Dedifferentiated amniotic fluid mesenchymal stem cell (primary cell): ENCODE data around the gene BRIP1.

Experiments
- DNase-seq: peaks from one replicate; pipeline ENCODE4 v3.0.0-alpha.2; 2016; ENCODE audit errors: extremely low spot score

Gene BRIP1

DNA sequence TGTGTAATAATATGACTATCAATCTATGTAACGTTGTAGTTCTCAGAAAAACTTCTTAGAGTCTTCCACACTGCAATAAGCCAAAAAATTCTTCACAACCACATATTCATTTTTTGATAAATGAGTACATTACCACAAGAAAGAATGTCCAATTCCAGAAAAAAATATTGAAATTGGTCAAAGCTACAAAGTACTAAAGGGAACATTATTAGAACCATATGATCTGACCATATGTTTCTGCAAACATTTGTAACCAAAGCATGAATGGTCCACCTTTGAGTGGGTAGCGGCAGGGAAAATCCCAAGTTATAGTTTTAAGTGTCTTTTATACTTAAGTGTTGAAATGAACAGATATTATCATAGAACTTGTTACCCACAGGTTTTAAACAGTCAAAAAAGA is 200.6 kb downstream of the BRIP1 start:
- no peak for DNase-seq

DNA sequence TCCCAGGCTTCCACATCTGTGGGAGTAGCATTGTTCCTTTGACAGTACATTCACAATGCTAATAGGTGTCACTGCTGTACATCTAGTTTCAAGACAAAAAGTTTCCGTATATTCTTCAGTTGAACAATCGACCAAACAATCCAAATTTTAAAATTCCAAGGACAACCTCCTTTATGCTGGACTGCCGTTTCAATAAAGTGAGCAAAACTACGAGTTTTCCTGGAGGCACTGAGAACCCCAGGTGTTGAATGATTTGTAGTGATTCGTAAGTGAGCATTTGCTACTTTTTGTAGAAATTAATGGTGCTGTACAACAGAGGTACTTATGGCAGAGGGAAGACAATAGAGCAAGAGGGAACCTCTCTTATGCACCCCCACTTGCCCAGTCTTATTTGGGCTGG is 201.1 kb downstream of the BRIP1 start:
- DNase-seq, result no peak

DNA sequence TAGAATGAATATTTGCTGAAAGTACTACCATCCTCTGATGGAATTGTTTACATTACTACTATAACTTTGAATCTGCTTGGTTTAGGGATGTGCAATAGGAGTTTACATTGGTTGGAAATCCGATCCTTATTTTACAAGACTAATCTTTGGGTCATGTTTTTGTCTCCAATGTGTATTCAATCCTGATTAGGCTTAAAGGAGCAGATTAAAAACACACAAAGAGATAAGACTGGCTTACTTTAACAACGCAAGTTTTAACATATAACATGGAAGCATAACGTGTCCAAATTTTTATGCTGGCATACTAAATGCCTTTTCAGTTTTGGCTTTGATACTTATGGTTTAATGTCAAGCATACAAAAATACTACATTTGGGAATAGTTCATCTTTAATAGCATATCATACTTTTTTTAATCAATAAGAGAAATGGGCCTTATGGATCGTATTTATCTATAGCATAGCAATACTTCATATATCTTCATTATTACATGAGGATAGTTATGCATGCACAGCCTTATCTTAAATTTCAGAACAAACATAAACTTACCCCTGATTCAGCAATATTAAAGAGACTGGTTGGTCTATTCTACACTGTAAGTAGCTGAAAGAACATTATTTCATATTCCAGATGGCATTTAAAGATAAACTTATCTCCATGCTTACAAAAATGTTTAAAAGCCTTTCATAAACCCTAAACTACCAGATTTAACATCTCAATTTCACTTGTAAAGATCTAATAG is 202.4 kb downstream of the BRIP1 start:
- no peak for DNase-seq

DNA sequence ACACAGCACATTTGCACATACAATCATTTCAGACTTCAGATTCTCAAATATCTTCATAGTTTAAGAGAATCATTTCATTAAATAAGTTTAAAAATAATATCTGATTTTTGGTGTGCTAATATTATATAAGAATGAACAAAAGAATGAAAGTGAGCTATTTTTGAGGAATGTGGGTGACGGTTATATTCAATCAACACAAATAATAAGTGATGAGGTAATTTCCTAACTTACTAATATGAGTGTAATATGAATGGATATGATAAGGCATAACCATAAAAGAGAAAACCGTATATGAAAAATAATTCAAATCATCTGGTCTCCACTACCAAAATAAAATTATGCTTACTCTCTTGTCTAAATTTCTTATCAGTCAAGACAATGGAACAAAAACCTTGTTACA is 203.9 kb downstream of the BRIP1 start:
- DNase-seq, result no peak

DNA sequence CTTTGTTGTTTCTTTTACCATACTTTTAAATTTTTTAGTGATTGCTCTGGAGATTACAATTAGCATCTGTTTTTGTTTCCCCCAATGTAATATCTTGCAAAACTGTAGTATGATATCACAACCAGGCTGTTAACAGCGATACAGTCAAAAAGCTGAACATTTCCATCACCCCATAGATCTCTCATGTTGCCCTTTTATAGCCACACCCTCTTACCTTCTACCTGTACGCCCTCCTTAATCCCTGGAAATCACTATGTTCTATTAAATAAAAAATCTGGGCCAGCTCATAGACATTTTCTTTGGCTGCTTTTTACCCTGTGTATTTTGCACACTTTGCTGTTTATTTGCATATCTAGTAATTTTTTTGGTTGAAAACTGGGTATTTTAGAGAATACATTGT is 205.1 kb downstream of the BRIP1 start:
- no peak for DNase-seq

DNA sequence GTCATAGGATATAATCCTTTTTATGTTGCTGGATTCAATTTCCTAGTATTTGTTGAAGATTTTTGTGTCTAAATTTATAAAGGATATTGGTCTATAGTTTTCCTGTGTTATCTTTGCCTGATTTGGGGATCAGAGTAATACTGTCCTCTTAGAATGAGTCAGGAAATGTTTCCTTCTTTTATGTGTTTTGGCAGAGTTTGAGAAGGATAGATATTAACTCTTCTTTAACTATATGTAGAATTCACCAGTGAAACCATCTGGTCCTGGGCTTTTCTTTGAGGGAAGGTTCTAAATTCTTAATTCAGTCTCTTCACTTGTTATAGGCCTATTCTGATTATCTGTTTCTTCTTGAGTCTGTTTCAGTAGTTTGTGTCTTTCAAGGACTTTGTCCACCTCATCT is 206.0 kb downstream of the BRIP1 start:
- no peak for DNase-seq

DNA sequence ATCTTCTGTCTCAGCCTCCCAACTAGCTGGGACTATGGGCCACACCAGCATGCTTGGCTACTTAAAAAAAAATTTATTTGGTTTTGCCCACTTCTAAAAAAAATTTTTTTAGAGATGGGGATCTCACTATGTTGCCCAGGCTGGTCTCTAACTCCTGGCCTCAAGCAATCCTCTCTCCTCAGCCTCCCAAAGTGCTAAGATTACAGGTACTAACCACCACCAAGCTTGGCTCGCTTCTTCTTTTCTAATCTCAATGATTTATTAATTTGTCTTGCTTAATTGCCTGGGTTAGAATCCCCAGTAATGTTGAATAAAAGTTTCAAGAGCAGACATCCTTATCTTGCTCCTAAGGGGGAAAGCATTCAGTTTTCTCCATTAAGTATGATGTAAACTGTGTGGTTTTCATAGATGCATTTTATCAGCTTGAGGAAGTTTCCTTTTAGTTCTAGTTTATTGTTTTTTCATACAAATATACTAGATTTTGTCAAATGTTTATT is 206.6 kb downstream of the BRIP1 start:
- no peak for DNase-seq

DNA sequence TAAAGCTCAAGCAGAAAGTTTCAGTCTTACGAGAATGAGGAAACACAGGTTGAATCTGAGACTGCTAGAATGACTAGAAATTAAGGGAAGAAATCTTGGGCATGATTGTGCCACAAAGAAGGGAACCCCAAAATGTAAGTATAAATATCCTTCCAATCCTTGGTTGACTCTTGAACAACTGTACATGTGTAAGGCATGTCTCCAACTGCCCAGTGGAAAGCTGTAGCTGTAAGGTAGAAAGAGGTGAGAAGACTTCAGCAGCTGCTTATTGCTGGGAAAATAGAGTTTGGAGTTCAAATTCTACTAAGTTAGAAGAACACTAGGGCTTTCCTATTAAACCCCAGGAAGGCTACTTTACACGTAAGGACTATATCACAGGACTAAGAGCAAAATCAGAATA is 212.6 kb downstream of the BRIP1 start:
- no peak for DNase-seq

DNA sequence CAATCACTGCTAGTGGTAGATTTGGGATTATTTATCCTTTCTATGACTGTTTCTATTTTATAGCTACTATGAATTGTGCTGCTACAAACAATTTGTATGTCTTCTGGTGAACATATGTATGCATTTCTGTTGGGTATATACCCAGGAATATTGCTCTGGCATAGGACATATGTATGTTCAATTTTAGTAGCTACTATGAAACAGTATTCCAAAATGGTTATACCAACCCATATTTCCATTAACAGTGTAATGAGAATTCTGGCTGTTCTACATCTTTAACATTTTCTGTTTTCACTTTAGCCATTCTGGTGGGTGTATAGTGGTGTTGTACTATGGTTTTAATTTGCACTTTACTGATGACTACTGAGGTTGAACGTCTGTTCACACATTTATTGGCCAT is 214.7 kb downstream of the BRIP1 start:
- no peak for DNase-seq

DNA sequence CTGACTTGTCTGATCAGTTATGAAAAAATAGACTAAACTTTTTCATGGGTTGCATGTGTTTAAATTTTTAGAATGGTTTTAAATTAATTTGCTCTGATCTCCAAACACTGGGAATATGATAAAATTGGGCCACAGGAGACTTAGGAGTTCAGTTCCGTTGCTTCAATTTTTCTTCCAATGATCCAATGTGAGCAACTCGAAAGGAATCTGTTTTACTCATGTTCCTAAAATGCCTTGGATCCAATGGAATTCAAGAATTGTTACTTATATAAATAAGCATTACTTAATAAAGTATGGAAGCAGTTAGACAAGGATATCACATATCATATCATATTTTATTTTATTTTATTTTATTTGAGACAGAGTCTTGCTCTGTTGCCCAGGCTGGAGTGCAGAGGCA is 216.3 kb downstream of the BRIP1 start:
- DNase-seq, result peak; percentile 83

DNA sequence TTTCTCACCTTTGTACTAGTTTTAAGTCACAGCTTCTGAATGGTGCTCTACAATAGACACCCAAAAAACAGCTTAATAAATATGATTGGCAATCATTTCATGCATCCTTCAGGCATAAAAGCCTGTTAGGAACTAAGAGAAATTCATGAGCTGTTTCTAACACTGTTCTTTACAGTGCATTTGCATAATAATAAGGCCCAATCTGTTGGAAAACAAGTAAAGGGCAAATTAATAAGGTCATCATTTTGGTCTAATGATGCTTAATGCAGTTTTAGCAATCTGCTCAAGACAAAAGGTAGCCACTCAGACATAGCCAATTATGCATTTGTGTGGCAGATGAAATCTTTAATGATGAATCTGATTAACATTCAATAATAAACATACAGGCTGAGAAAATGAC is 216.8 kb downstream of the BRIP1 start:
- no peak for DNase-seq

DNA sequence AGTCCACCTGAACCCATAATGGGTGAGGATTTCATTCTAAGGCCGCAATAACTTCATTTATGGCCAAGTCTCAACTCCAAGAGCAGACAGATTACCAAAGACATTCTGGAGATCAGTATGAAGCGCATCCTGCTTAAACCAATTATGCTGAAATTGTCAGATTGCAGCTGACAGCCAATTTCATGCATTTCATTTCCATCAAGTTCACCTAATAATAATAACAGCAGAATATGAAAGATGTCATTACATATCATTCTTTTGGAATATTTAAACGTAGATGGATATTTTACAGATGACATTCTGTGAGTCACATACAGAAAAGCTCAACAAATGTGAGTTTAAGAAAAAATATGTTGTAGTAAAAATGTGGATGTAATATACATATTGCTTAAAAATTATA is 217.4 kb downstream of the BRIP1 start:
- DNase-seq, result no peak

DNA sequence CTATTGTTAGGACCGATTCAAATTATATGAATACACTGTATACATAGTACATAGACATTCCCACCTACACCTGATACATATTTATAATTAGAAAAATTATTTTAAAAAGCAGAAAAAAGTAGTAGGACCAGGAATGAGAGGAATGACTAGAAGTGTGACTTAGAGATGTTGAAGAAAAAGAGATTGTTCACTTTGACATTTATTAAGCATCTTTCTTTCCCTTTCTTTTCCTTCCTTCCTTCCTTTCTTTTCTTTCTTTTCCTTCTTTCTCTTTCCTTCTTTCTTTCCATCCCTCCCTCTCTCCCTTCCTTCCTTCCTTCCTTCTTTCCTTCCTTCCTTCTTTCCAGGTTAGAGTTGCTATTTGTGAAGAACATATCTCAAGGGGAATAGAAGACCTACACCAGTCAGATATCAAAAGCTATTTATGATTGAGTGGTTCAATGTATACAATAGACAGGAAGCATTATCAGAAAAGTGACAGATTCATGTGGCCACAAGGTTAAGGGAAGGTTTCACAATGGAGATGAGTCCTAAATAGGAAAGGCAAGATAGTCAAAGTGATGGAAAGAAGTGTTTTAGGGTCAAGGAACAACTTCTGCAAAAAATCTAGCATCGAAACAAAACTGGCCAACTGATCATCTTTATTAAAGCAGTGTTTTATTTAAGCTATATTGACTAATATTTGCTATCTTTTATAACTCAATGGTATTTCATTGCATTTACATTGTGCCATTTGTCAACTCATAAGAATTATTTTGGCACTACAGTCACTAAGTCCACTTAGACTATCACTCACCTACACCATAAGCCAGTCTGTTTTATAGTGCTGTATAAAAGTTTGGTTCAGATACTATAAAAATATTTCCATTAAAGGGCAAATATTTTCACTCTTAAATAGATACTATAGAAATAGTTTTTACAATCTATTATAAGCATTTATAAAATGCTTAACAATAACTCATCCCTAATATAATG is 218.2 kb downstream of the BRIP1 start:
- no peak for DNase-seq

DNA sequence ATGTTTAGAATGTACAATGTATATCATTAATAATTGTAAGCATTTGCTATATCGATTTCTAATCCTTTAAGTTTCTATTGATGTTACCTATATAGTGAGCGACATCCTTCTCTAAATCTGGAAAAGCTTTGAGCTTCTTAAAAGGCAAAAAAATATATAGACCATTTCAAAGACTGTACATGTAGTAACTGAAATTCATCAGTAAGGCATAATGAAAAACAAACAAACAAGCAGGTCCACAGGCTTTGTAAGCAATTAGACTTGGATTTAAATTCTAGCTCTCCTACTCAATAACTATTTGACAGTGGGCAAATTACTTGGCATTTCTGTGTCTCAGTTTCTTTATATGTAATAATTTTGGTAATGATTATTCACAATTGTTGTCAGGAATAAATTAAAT is 220.6 kb downstream of the BRIP1 start:
- DNase-seq, result no peak

DNA sequence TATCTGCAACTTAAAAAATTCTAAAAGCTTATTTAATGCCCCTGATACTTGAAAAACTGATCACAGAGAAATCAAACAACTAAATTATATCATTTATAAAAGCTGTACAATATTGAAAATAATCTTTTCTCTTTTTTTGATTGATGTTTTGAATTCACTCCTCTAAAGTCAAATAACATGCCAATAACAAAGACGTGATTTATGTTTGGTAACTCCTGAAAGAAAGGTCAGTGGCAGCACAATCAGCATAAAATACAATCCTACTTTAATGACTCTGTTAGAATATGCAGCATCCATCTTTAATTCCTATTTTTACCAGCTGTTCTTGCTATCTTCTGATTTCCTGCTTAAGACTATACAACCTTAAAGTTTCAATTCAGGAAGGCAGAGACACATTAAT is 221.6 kb downstream of the BRIP1 start:
- no peak for DNase-seq

DNA sequence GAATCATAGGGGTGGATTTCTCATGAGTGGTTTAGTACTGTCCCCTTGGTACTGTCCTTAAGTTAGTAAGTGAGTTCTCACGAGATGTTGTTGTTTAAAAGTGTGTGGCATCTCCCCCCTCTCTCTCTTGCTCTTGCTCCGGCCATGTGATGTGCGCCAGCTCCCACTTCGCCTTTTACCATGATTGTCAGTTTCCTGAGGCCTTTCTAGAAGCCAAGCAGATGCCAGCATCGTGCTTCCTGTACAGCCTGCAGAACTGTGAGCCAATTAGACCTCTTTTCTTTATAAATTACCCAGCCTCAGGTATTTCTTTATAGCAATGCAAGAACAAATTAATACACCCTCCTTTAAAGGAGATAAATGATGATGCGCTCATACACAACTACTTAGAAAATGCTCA is 222.2 kb downstream of the BRIP1 start:
- no peak for DNase-seq

DNA sequence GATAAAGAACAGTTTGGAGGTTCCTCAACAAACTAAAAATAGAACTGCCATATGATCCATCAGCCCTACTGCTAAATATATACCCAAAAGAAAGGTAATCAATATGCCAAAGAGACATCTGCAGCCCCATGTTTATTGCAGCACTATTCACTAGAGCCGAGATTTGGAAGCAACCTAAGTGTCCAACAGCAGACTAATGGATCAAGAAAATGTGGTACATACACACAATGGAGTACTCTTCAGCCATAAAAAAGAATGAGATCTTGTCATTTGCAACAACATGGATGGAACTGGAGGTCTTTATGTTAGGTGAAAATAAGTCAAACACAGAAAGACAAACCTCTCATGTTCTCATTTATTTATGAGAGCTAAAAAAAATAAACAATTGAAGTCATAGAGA is 223.5 kb downstream of the BRIP1 start:
- no peak for DNase-seq

DNA sequence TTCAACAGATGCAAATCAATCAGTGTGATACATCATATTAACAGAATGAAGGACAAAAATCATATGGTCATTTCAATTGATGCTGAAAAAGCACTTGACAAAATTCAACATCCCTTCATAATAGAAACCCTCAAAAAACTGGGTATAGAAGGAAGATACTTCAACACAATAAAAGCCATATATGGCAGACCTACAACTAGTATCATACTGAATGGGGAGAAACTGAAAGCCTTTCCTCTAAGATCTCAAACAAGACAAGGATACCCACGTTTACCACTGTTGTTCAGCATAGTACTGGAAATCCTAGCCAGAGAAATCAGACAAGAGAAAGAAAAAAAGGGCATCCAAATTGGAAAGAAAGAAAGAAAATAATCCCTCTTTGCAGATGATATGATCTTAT is 225.2 kb downstream of the BRIP1 start:
- no peak for DNase-seq

DNA sequence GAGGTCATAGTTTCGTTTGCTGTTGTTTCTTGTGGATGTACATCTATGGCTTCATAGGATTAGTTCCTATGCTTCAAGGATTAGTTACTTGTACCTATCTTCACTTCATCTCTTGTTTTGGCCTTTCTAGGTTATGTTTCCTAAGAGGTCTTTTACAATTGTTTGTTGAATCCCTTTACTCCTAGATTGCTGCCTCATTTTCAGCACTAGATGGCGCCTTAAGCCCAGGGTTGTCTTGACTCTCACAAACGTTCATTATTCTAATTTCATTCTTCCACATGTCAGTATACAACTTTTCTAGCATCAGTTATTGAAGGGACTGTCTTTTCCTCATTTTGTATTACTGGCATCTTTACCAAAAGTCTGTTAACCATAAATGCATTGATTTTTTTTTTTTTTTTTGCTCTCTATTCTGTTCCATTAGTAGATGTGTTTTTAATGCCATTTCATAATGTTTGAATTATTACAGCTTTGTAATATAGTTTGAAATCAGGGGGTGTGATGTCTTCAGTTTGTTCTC is 227.4 kb downstream of the BRIP1 start:
- peak; percentile 51 for DNase-seq

DNA sequence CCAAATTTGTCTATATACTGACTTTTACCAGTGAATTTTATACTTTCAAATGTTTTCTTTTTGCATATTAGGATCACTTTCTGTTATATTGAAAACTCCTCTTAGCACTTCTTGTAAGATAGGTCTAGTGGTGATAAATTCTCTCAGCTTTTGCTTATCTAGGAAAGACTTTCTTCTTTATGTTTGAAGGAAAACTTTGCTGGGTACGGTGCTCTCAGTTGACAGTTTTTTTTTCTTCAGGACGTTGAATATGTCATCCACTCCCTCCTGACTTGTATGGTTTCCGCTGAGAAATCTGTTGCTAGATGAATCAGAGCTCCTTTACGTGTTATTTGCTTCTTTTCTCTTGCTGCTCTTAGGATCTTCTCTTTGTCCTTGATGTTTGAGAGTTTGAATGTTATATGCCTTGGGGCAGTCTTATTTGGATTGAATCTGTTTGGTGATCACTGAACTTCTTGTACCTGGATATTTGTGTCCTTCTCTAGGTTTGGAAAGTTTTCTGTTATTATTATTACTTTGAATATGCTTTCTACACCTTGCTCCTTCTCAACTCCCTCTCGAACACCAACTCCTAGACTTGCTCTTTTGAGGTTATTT is 228.3 kb downstream of the BRIP1 start:
- no peak for DNase-seq

DNA sequence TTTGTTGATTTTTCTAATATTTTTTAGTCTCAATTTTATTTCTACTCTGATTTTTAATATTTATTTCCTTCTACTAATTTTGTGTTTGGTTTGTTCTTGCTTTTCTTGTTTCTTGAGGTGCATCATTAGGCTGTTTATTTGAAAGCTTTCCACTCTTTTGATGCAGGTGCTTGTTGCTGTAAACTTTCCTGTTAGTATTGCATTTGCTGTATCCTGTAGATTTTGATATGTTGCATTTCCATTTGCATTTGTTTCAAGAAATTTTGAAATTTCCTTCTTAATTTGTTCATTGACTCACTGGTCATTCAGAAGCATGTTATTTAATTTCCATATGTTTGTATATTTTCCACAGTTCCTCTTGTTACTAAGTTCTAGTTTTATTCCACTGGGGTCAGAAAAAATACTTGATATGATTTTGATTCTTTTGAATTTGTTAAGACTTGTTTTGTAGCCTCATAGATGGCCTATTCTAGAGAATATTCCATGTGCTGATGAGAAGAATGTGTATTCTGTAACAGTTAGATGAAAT is 229.3 kb downstream of the BRIP1 start:
- no peak for DNase-seq

DNA sequence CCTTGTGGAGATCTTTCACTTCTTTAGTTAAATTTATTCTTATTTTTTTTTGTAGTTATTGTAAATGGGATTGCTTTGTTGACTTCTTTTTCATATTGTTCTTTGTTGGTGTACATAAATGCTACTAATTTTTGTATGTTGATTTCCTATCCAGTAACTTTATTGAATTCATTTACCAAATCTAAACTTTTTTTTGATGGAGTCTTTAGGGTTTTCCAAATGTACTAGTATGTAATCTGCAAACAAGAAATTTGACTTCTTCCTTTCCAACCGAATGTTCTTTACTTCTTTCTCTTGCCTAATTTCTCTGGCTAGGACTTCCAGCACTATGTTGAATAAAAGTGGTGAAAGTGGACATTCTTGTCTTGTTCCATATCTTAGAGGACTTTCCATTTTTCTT is 230.5 kb downstream of the BRIP1 start:
- DNase-seq, result no peak
